NOMO-1 treated with dmso at 0.1 percent for 144 hours (cell line): Measurements from ENCODE around the gene CHSY1.

ENCODE experiments used
- DNase-seq: peaks from one replicate; lab custom pipeline; 2025; ENCODE audit not compliant: unreplicated experiment; lab: John Stamatoyannopoulos, UW

CHSY1 gene

GRCh38 chr15:101269479-101270223 is 17.8 kb upstream of the CHSY1 start:
- no peak for DNase-seq

GRCh38 chr15:101267320-101268104 is 15.7 kb upstream of the CHSY1 start:
- no peak for DNase-seq

GRCh38 chr15:101266787-101267186 is 14.9 kb upstream of the CHSY1 start:
- DNase-seq: no peak

GRCh38 chr15:101266034-101266433 is 14.2 kb upstream of the CHSY1 start:
- no peak for DNase-seq

GRCh38 chr15:101264911-101265641 is 13.2 kb upstream of the CHSY1 start:
- no peak for DNase-seq

GRCh38 chr15:101264011-101264410 is 12.2 kb upstream of the CHSY1 start:
- no peak for DNase-seq

- DNase-seq: no peak
Measured at GRCh38 chr15:101262551-101262950, 10.7 kb upstream of the CHSY1 start.

GRCh38 chr15:101258238-101259144 is 6.6 kb upstream of the CHSY1 start:
- DNase-seq: peak; percentile 25

- DNase-seq: peak; percentile 32
Measured at GRCh38 chr15:101256757-101257156, 4.9 kb upstream of the CHSY1 start.

- no peak for DNase-seq
Measured at GRCh38 chr15:101255615-101256241, 3.9 kb upstream of the CHSY1 start.

- DNase-seq: no peak
Measured at GRCh38 chr15:101255051-101255395, 3.2 kb upstream of the CHSY1 start.

- no peak for DNase-seq
Measured at GRCh38 chr15:101254157-101255050, 2.6 kb upstream of the CHSY1 start.

GRCh38 chr15:101252836-101253235 is 988 bp upstream of the CHSY1 start:
- DNase-seq: no peak

- DNase-seq: no peak
Measured at GRCh38 chr15:101250873-101251829, 697 bp downstream of the CHSY1 start.

- DNase-seq: no peak
Measured at GRCh38 chr15:101250341-101250831, 1.5 kb downstream of the CHSY1 start.

GRCh38 chr15:101248274-101248673 is 3.6 kb downstream of the CHSY1 start:
- DNase-seq: no peak

GRCh38 chr15:101246824-101247745 is 4.8 kb downstream of the CHSY1 start:
- no peak for DNase-seq
